GM12872 (cell line): ENCODE measurements around the gene ABAT.

Experiments
- TF ChIP-seq, protein P1 (sequence below): IDR thresholded peaks from 3 replicates; pipeline ENCODE4 v1.5.1; 2011; ENCODE audit warnings: low read depth, mild to moderate bottlenecking, low read length, moderate library complexity; ENCODE audit not compliant: insufficient read depth

The ABAT gene

DNA sequence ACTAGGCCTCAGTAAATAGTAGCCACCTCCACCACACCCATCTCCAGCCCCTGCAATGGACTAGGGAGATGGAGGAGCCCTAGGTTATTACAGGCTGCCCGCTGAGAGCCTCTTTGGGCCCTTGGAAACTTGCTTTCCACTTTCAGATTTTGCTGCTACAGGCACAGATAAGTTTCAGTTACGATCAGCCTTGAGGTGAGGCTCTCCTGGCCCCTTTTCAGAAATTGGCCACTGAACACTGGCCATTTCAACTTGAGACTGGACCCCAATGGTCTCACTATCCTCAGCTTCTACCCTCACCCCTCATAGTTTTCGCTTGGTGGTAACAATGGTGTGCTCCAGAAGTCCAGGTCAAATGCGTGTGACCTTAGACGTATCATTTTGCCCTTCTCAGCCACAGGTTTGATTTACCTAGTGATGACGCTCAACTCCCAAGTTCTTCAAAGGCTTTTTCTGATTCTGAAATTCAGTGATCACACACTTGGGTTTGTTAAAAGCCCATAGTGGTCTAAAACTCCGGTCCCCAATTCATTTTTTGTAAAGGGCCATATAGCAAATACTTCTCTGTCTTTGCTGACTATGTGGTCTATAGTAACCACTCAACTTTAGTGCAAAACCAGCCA lies 124.2 kb downstream of the ABAT start:
- TF ChIP-seq, protein P1, sequence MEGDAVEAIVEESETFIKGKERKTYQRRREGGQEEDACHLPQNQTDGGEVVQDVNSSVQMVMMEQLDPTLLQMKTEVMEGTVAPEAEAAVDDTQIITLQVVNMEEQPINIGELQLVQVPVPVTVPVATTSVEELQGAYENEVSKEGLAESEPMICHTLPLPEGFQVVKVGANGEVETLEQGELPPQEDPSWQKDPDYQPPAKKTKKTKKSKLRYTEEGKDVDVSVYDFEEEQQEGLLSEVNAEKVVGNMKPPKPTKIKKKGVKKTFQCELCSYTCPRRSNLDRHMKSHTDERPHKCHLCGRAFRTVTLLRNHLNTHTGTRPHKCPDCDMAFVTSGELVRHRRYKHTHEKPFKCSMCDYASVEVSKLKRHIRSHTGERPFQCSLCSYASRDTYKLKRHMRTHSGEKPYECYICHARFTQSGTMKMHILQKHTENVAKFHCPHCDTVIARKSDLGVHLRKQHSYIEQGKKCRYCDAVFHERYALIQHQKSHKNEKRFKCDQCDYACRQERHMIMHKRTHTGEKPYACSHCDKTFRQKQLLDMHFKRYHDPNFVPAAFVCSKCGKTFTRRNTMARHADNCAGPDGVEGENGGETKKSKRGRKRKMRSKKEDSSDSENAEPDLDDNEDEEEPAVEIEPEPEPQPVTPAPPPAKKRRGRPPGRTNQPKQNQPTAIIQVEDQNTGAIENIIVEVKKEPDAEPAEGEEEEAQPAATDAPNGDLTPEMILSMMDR = no peak

DNA sequence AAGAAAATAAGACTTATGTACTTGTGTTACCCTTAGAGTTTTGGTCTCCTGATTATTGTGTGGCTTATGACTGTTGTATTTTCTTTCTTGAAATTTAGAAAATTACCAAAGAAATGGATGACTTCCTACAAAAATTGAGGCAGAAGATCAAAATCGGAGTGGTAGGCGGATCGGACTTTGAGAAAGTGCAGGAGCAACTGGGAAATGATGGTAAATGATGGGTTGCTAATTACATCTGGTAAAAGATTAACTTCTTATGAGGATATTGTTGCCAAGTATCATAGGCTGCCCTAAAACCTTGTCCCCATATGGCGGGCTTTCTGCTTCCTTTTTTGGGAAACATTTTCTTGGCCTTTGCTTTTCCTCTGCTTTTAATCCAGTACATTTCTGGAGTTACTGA lies 127.3 kb downstream of the ABAT start:
- TF ChIP-seq, protein P1 = no peak

DNA sequence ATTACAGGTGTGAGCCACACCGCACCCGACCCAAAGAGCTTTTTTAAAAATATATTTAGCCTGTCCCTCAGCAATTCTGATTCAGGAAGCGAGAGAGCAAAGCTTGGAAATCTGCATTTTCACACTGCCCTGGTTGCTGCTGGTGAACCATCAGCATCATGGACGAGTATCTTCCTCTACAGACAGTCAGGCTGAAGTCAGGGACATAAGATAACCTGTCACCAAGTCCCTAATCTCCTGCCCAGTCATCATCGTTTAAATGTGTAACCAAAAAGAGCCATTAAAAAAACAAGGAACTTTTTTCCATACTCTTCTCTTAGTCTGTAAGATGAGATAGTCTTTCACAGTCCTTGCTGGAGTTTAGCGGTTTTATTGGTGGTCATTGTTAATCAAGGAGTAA lies 129.9 kb downstream of the ABAT start:
- TF ChIP-seq, protein P1 = no peak

DNA sequence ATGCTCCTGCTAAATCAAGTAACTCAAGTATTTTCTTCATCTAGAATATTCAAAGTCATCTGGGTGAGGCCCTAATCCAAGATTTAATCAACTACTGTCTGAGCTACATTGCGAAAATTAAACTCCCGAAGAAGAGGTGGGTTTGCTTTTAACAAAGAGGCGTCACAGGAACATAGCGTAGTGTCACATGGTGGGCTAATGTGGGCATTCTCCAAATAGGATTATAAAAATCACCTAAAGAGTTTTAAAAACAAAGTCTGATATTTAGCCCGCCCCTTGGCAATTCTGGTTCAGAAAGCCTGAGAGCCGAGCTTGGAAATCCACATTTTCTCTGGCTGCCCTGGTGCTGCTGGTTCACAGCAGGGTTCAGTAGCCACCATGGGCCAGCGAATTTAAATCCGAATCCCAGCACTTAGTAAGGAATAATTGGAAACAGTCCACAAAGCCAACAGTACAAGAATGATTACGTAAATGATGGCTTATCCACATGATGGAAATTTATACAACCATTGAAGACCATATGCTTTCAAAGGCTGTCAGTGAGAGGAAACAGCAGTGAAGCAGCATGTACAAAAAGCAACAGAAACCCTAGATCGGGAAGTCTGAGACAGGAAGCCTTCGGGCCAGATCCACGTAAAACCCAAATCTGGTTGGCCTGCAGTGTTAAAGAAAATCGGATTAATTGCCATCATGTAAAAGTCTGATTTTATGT lies 132.0 kb downstream of the ABAT start:
- TF ChIP-seq, protein P1 = no peak

DNA sequence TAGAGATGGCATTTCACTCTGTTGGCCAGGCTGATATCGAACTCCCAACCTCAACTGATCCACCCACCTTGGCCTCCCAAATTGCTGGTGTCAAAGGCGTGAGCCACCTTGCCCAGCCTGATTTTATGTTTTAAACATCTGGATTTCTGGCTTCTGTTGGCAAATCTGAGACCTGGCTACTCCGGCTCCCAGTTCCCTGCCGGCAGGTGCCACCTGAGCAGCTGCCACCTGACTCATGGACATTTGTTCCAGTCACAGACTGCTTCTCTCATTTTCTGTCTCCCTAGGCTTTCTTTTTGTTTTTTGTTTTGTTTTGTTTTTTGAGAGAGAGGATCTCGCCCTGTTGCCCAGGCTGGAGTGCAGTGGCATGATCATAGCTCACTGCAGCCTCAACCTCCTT lies 132.8 kb downstream of the ABAT start:
- TF ChIP-seq, protein P1 = no peak

DNA sequence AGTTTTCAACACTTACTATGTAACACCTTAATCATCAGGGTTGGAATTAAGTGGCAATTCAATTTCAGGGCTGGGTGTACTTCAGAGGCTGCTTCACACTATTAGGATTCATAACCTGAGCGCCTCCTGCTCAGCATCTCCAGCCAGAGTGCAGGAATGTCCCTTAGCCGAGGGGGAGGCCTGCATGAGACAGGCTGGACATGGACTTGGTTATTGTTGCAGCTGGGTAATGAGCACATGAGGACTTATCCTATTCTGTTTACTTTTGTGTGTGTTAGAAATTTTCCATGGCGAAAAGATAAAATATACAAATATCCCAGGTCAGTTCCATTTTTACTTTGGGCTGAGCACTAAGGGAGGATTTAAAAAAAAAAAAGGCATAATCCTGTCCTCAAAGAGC lies 133.6 kb downstream of the ABAT start:
- TF ChIP-seq, protein P1 = no peak

DNA sequence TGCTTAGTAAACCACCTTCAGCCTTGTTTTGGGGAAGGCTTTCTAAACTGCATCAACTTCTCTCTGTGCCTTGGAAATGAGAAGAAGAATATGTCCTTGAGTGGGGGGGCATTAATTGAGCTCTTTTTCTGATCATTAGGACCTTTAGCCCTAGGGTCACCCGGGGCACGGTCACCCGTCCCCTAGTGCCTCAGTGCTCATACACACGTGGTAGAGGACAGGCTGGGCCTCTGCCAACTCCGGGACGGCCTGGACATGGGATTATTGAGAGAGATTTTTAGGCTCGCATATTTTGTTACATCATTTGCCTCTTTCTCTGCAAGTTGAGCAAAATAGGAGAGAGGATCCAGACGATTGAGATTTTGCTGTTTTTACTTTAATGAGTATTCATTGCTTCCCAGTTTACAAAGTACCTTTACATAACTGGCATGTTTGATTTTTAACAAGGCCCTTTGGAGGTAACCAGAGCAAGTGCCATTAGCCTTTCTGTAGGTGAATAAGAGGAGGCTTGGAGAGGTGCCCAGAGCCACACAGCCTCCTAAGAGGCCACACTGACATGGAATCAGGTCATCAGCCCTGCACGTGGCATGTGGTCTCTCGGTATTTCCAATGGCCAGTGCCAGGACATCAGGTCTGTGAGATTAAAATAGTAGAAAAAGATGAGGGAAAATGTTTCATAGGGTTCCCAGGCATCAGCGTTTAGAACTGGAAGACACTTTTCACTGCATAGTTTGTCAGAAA lies 134.4 kb downstream of the ABAT start:
- TF ChIP-seq, protein P1 = no peak
